ENCODE measurements around the gene CSH1.
A peak's percentile ranks its signal among the peaks of the same experiment; 100 is the strongest.
"Not testable (repeated sequence)": the region's sequence is repeated elsewhere in the genome, so short reads cannot be mapped to it uniquely, and the experiment has no call there.

The CSH1 gene

DNA sequence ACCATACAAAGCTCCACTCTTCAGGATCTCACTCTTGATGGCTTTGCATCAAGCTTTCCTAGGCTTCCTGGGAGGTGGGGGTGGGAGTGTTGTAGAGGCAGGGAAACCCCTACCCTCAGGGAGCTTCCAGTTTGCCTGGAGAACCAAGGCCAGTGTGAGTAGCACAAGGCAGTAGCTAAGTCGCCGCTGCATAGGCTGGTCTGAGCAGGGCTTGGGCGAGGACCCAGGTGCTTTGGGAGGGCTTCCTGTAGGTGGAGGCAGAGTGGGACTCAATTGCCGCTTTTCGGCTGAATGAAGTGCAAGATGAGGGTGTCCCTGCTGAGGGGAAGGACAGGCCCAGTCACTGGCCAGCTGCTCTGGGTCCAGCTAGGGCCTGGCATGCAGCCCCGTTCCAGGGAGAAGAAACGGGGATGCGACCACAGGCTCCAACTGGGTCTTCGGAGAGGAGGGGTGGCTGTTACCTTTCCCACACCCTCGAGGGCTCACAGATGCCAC, 31.8 kb upstream of the CSH1 start:
- no peak for DNase-seq

DNA sequence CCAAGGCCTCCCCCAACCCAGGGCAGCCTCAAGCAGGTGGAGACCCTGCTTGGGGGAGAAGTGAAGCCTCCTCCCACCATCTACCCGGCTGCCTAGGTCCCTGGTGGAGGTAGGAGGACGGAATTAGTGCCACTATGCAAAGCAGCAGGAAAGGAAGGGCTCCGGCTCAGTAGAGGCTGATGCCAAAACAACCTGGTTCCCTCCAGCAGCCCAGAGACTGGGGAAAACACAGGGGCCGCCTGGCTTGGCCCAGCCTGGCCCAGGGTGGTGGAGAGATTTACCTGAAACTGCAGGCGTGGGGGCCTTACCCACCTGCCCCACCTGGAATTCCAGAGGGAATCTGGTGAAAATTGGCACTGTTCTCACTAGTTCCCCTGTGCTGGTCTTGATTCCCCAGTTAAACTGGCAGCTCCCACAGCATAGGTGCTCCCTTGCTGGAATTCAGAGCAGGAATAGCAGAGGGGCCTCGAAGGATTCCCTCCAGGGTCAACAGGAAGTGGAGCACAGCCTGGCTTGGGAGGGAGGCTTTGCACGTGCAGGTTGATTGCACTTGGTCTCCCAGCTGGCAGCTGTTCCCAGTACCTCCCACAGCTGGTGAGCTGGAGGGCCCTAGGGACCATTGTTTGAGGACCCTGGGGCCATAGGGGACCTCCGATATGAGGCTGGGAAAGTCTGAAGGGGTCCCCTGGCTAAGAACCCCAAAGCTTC, 31.2 kb upstream of the CSH1 start:
- DNase-seq: no peak

DNA sequence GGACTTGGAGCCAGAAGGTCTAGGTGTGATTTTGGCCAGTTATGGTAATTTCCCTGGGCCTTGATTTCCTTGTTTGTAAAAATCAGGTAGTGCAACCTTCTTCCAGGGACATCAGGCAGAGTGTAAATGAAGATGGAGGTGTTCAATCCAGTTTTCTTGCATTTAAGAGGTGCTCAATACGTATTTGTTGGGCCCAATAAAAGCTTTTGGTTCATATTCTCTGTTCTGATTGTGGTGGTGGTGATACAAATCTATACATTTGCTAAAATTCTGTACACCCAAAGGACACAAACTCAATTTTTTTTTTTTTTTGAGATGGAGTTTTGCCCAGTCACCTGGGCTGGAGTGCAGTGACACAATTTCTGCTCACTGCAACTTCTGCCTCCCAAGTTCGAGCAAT, 29.8 kb upstream of the CSH1 start:
- no peak for DNase-seq

DNA sequence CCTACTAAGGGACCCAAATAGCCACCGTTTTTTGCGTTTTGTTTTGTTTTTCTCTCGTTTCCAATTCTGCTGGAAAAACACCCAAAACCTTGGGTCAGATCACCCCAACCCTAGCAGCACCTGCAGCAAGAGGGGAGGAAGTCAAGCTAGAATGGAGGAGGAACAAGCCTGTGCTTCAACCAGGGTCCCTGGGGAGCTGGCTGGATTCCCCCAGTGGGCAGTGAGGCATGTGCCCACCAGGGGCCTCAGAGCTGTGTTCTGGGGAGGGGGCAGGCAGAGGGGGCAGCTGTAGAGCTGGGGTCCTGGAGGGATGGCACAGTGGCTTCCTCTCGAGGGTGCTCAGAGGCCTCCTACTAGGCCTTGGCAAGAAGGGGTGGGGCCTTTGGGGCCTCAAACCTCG, 29.2 kb upstream of the CSH1 start:
- DNase-seq: no peak

DNA sequence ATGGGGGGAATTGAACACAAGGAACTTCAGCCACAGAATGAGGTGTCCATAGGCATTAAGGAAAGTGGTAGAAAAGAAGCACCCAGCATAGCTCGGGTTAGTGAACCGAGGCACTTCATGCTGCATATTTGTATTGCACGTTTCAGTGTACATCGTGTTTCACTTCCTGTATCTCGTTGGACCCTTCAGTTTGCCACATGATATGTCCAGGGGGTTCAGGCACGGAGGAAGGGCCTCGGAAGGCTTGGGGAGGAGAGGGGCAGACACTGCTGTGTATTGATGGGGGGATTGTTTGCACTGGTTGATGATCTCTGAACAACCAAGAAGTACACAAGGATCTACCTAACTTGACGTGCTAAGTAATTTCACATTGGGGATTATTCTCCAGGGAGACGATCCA, 26.0 kb upstream of the CSH1 start:
- not testable (repeated sequence) for DNase-seq

DNA sequence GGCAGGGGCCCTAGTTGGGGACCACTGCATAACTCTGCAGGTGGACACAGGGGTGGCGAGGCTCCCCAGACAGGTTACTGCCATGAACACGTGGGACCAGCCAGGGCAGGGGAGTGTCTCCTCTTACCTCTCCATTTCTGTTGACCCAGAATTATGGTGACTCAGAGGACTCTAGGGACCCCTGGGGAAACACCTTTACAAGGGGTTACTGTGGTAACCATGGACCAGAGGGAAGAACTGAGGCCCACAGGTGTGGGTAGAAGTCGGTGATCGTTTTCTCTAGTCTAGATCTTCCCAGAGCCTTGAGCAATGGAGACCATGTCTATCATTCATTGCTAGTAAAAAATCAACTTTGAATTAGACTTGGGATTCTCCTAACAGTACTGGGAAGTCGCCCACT, 24.4 kb upstream of the CSH1 start:
- not testable (repeated sequence) for DNase-seq

DNA sequence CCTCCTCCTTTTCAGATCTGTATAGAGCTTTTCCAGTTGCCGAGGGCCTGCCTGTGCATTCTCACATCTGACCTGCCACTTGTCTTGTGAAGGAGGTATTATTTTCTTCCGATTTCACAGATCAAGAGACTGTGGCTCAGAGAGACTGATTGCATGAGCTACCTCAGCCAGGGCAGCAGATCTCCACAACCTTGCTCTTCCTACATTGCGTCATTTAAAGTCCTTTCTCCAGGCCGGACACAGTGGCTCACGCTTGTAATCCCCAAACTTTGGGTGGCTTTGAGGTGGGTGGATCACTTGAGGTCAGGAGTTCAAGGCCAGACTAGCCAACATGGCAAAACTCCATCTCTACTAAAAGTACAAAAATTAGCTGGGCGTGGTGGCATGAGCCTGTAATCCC, 23.7 kb upstream of the CSH1 start:
- DNase-seq: not testable (repeated sequence)

DNA sequence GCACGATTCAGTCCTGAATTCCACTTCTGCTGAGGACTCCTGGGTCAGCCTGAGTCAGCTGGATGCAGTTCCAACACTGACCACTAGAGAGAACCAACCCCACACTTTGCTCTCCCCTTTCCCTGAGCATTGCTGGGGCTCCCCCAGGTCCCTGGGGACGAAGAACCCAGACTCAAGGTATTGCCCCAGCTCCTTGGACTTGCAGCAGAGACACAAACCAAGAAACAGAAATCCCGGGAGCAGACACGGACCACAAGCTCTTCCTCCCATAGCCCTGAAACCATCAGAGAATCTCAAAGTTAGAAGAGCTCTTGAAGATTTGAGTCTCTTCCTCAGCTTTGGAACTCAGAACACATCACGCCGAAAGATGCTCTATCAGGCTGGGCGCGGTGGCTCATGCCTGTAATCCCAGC, 22.9 kb upstream of the CSH1 start:
- peak; percentile 57 for DNase-seq

DNA sequence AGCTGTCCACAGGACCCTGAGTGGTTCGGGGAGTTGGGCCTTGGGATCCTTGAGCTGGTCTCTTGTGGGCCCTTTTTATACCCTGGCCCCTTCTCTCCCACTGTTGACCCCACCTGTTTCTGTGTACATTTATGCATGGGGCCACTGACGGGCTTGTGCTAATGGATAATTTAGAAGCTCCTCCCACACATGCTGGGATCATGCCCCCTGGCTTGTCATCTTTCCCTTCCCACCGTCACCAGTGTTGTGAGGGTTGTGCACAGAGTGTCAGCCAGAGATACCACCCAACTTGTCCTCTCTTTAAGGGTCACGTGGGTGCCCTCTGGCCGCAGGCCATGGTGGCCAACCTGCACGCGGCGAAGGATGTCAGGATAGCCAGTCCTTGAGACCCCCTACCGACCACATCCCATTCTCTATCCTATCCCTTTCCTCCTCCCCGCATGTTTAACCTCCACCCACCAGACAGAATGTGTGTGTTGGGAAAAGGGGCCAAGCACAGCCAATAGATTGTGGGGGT, 22.5 kb upstream of the CSH1 start, which contains the start of gene GH1:
TSS of gene GH1 (minus strand) at position 51 of the 517 bp plus-strand sequence. CDS start 63 bp downstream, outside the sequence.
- DNase-seq: not testable (repeated sequence)

DNA sequence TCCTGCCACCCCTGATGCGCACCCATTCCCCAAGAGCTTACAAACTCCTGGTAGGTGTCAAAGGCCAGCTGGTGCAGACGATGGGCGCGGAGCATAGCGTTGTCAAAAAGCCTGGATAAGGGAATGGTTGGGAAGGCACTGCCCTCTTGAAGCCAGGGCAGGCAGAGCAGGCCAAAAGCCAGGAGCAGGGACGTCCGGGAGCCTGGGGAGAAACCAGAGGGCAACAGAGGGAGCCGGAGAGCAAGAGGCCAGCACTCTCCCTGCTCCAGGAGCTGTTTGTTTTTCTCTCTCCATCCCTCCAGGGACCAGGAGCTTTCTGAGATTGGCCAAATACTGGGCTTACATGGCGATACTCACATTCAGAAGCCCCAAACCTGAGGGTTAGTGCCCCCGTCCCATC, 21.9 kb upstream of the CSH1 start:
- DNase-seq: no peak

DNA sequence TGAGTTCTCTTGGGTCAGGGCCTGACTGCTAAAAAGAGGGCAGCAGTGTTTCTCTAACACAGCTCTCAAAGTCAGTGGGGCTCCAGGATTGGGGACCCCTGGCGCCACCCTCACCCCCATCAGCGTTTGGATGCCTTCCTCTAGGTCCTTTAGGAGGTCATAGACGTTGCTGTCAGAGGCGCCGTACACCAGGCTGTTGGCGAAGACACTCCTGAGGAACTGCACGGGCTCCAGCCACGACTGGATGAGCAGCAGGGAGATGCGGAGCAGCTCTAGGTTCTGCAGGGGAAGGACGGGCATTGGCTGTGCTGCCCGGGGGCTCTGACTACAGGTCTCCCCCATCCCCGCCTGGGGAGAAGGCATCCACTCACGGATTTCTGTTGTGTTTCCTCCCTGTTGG, 21.3 kb upstream of the CSH1 start:
- DNase-seq: no peak

DNA sequence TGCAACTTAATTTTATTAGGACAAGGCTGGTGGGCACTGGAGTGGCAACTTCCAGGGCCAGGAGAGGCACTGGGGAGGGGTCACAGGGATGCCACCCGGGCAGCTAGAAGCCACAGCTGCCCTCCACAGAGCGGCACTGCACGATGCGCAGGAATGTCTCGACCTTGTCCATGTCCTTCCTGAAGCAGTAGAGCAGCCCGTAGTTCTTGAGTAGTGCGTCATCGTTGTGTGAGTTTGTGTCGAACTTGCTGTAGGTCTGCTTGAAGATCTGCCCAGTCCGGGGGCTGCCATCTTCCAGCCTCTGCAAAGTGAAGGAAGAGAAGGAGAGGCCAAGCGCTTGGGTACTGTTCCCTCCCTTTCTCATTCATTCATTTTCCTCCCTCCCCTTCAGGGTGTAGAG, 20.8 kb upstream of the CSH1 start:
- DNase-seq: not testable (repeated sequence)

DNA sequence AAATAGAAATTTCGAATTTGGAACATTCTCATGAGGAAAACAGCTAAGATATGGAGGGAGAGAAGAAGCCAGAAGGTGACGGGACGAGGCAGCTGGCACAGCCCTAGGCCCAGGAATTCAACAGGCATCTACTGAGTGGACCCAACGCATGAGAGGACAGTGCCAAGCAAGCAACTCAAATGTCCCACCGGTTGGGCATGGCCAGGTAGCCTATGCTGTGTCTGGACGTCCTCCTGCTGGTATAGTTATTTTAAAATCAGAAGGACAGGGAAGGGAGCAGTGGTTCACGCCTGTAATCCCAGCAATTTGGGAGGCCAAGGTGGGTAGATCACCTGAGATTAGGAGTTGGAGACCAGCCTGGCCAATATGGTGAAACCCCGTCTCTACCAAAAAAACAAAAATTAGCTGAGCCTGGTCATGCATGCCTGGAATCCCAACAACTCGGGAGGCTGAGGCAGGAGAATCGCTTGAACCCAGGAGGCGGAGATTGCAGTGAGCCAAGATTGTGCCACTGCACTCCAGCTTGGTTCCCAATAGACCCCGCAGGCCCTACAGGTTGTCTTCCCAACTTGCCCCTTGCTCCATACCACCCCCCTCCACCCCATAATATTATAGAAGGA, 20.3 kb upstream of the CSH1 start:
- no peak for DNase-seq

DNA sequence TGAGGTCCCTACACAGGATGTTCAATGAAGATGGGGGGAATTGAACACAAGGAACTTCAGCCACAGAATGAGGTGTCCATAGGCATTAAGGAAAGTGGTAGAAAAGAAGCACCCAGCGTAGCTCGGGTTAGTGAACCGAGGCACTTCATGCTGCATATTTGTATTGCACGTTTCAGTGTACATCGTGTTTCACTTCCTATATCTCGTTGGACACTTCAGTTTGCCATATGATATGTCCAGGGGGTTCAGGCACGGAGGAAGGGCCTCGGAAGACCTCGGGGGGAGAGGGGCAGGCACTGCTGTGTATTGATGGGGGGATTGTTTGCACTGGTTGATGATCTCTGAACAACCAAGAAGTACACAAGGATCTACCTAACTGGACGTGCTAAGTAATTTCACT, 19.4 kb upstream of the CSH1 start:
- not testable (repeated sequence) for DNase-seq

DNA sequence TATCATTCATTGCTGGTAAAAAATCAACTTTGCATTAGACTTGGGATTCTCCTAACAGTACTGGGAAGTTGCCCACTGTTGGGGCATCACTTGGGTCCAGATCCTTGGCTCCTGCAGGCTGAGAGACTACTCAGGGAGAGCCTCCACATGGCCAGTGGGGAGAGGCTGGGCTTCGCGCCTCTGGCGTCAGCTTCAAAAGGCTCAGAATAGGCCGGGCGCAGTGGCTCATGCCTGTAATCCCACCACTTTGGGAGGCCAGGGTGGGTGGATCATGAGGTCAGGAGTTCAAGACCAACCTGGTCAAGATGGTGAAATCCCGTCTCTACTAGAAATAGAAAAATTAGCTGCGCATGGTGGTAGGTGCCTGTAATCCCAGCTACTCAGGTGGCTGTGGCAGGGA, 18.1 kb upstream of the CSH1 start:
- no peak for DNase-seq

DNA sequence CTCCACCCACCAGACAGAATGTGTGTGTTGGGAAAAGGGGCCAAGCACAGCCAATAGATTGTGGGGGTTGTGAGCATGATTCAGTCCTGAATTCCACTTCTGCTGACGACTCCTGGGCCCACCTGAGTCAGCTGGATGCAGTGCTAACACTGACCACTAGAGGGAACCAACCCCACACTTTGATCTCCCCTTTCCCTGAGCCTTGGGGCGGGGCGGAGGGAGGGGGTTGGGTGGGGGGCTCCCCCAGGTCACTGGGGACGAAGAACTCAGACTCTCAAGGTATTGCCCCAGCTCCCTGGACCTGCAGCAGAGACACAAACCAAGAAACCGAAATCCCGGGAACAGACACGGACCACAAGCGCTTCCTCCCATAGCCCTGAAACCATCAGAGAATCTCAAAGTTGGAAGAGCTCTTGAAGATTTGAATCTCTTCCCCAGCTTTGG, 15.3 kb upstream of the CSH1 start:
- peak; percentile 36 for DNase-seq

DNA sequence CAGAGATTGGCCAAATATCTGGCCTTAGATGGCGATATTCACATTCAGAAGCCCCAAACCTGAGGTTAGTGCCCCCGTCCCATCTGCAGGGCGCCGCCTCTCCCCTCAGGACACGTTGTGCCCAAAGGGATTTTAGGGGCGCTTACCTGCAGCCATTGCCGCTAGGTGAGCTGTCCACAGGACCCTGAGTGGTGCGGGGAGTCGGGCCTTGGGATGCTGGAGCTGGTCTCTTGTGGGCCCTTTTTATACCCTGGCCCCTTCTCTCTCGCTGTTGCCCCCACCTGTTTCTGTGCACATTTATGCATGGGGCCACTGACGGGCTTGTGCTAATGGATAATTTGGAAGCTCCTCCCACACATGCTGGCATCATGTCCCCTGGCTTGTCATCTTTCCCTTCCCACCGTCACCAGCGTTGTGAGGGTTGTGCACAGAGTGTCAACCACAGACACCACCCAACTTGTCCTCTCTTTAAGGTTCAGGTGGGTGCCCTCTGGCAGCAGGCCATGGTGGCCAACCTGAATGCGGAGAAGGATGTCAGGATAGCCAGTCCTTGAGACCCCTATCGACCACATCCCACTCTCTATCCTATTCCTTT, 14.8 kb upstream of the CSH1 start, which contains the start of gene CSHL1:
TSS of gene CSHL1 (minus strand) at position 218 of the 595 bp plus-strand sequence. CDS start at position 156, 62 bp downstream.
- DNase-seq: no peak

DNA sequence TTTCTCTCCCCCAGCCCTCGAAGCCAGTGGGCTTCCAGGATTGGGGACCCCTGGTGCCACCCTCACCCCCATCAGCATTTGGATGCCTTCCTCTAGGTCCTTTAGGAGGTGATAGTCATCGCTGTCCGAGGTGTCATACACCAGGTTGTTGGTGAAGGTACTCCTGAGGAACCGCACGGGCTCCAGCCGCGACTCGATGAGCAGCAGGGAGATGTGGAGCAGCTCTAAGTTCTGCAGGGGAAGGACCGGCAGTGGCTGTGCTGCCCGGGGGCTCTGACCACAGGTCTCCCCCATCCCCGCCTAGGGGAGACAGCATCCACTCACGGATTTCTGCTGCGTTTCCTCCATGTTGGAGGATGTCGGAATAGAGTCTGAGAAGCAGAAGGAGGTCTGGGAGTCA, 13.7 kb upstream of the CSH1 start:
- no peak for DNase-seq

DNA sequence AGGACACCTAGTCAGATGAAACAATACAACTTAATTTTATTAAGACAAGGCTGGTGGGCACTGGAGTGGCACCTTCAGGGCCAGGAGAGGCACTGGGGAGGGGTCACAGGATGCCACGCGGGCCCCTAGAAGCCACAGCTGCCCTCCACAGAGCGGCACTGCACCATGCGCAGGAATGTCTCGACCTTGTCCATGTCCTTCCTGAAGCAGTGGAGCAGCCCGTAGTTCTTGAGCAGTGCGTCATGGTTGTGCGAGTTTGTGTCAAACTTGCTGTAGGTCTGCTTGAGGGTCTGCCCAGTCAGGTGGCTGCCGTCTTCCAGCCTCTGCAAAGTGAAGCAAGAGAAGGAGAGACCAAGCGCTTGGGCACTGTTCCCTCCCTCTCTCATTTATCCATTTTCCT, 13.2 kb upstream of the CSH1 start:
- DNase-seq: not testable (repeated sequence)

DNA sequence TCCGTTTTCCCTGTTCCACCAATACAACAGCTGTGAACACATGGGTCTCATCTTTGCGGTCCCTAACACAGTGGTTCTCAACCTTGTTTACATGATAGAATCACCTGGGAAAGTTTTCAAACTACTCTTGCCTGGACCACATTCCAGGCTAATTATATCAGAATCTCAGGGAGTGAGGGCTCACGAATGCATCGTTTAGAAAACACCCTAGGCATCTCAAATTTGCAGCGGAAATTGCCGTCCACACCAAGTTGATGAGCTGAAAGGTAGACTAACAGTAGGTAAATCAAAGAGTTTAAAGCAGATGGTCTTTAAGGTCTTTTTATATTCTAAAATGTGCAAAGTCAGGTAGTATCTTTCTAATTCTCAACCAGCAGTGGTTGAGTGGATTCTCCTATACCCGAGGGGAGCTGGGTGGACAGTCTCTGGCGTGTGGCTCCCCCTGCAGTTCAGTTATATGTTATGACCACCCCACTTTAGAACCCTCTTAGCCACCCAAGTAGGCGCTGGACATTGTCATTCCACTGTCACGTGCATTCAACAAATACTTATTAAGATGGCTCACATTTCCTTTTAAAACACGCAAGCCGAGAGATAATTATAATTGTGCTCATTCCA, 10.9 kb upstream of the CSH1 start:
- DNase-seq: not testable (repeated sequence)

DNA sequence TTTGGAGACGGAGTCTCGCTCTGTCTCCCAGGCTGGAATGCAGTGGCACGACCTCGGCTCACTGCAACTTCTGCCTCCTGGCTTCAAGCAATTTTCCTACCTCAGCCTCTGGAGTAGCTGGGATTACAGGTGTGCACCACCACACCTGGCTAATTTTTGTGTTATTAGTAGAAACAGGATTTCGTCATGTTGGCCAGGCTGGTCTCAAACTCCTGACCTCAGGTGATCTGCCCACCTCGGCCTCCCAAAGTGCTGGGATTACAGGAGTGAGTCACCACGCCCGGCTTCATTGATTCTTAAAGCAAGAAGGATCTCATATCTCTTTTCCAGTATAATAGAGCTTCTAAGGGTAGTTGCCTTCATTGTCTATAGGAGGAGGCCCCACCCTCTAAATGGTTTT, 8.4 kb upstream of the CSH1 start:
- DNase-seq: not testable (repeated sequence)

DNA sequence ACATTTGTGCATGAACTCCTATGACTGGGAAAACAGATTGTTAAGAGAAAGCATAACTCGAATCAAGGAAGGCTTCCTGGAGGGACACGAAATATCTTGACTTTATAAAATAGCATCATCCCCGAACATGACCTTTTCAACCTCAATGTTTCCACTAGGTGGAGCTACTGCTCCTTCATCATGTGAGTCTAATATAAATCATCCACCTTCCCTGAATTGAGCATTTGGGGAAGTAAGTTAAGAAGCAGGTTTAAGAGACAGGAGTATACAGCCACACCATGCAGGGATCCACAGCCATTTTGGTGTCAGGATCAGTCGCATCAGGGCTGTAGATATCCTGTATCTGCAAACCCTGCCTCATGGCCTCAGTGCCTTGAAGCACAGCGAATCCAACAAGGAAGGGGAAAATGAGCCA, 7.4 kb upstream of the CSH1 start:
- DNase-seq: not testable (repeated sequence)

DNA sequence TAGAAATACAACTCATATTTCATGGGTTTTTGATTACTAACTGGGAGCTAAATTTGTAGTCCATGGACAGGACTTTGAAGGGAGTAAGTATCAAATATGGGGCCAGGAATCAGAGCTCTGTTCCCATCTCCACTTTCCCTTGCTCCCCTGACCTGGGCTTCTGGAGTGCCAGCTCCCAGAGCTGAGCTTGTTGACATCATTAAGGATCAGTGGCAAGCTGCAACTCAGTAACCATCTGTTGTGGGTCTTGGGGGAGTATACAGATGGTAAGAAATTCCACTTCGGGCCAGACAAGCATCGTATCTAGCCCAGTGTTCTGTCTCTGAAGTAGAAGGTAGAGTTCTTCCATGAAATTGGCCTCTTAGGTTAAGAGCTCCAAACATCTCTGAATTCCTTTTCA, 5.6 kb upstream of the CSH1 start:
- not testable (repeated sequence) for DNase-seq
